ENCODE results near the gene PLD6. TPM values are rescaled to one million over a fixed set of nuclear protein-coding genes. Genes with fewer than 3 reads are reported as not detected.

PLD6 gene
- total and polyA plus RNA-seq, 2 experiments from 2014 or later = 0.63 to 0.97 TPM

- Histone ChIP-seq H3K9me2 (replicated peaks; ENCODE audit: insufficient read depth) (no peaks in the 10 kb centered on the region), H3K4me3 (no peak overlapping the region), H3K79me2 (no peaks in the 10 kb centered on the region), H3K9me3 (ENCODE audit: low read depth) (no peaks in the 10 kb centered on the region), H3K27me3 (no peaks in the 10 kb centered on the region), H3K4me2 (no peak overlapping the region), H2AFZ (no peak overlapping the region), H3K27ac (no peak overlapping the region), H3K36me3 (replicated peaks; ENCODE audit: insufficient read depth, low read depth) (no peaks in the 10 kb centered on the region), H4K20me1 (ENCODE audit: insufficient read depth, poor library complexity, severe bottlenecking) (no peaks in the 10 kb centered on the region), H3K4me1 (ENCODE audit: insufficient read depth) (no peaks in the 10 kb centered on the region)
- 87% methylated on average over 26 of the region's 26 CpGs for WGBS (ENCODE audit: low lambda C conversion rate, missing lambda C conversion rate)
- DNase-seq (ENCODE audit: low spot score) = no peak
- TF ChIP-seq CTCF (IDR thresholded peaks at IDR 0.05; ENCODE audit: poor library complexity) (no peak), EZH2phosphoT487 (IDR thresholded peaks at IDR 0.05; ENCODE audit: low read depth, severe bottlenecking, unreplicated experiment) (no peak), EZH2 (IDR thresholded peaks at IDR 0.05; ENCODE audit: borderline replicate concordance) (no peak)
These were observed 33.9 kb downstream of the PLD6 start for GRCh38 chr17:17172001-17172939.

GRCh38 chr17:17171186-17171585, 34.9 kb downstream of the PLD6 start:
- no peak for DNase-seq (ENCODE audit: low spot score)
- H3K36me3 ChIP-seq (replicated peaks; ENCODE audit: insufficient read depth, low read depth) = no peaks in the 10 kb centered on the region

DNA sequence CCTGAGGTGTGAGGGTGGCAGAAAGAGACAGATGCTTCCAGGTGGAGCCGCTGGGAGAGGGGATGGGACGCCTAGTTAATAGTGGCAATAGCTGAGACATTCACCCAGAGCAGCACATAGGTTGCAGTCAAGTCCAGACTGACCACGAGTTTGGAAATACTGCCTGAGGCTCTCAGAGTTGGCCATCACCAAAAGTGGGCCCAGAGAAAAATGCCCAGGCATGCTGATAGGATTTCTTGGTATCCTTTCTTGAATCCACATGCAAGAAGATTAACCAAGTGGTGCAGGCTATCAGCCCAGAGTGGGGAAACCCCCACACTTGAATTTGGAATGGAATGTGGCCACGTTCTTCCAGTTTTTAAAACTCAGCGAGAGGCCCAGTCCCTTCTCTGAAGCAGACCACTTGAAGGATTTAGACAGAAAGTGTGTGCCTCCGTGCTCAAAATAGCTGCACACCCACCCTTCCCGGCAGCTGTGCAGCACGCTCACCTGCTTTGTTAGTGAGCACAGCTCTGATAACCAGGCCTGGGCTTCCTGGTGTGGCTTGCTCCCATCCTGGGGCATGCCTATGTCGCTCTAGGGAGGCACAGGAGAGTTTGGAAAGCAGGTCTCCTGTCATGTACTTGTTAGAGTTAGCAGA, 35.7 kb downstream of the PLD6 start:
- 85% methylated on average over 9 of the region's 9 CpGs for WGBS (ENCODE audit: low lambda C conversion rate, missing lambda C conversion rate)
- Histone ChIP-seq H3K4me2 (no peak overlapping the region), H3K79me2 (no peaks in the 10 kb centered on the region), H3K4me1 (ENCODE audit: insufficient read depth) (no peaks in the 10 kb centered on the region), H3K27me3 (no peaks in the 10 kb centered on the region), H3K4me3 (no peak overlapping the region), H3K36me3 (replicated peaks; ENCODE audit: insufficient read depth, low read depth) (no peaks in the 10 kb centered on the region), H3K9me3 (ENCODE audit: low read depth) (no peaks in the 10 kb centered on the region), H3K27ac (no peak overlapping the region), H3K9me2 (replicated peaks; ENCODE audit: insufficient read depth) (no peaks in the 10 kb centered on the region), H4K20me1 (ENCODE audit: insufficient read depth, poor library complexity, severe bottlenecking) (no peaks in the 10 kb centered on the region), H2AFZ (no peak overlapping the region)
- no peak for TF ChIP-seq EZH2phosphoT487 (IDR thresholded peaks at IDR 0.05; ENCODE audit: low read depth, severe bottlenecking, unreplicated experiment)
- no peak for DNase-seq (ENCODE audit: low spot score)

More at GRCh38 chr17:17171186-17171585, 34.9 kb downstream of the PLD6 start:
- no peaks in the 10 kb centered on the region for H4K20me1 ChIP-seq (ENCODE audit: insufficient read depth, poor library complexity, severe bottlenecking)
- WGBS (ENCODE audit: low lambda C conversion rate, missing lambda C conversion rate) = 97% methylated on average over 7 of the region's 7 CpGs
- TF ChIP-seq EZH2phosphoT487 (IDR thresholded peaks at IDR 0.05; ENCODE audit: low read depth, severe bottlenecking, unreplicated experiment) (no peak), EZH2 (IDR thresholded peaks at IDR 0.05; ENCODE audit: borderline replicate concordance) (no peak), CTCF (IDR thresholded peaks at IDR 0.05; ENCODE audit: poor library complexity) (no peak)
- no peak overlapping the region for H3K27ac ChIP-seq
- H3K9me2 ChIP-seq (replicated peaks; ENCODE audit: insufficient read depth) = no peaks in the 10 kb centered on the region
- no peaks in the 10 kb centered on the region for H3K27me3 ChIP-seq
- H3K4me1 ChIP-seq (ENCODE audit: insufficient read depth) = no peaks in the 10 kb centered on the region
- no peak overlapping the region for H2AFZ ChIP-seq
- no peak overlapping the region for H3K4me3 ChIP-seq
- no peak overlapping the region for H3K4me2 ChIP-seq
- H3K79me2 ChIP-seq = no peaks in the 10 kb centered on the region
- no peaks in the 10 kb centered on the region for H3K9me3 ChIP-seq (ENCODE audit: low read depth)

- no peaks in the 10 kb centered on the region for H3K9me3 ChIP-seq (ENCODE audit: low read depth)
- H3K79me2 ChIP-seq = no peaks in the 10 kb centered on the region
- DNase-seq (ENCODE audit: low spot score) = no peak
- no peaks in the 10 kb centered on the region for H4K20me1 ChIP-seq (ENCODE audit: insufficient read depth, poor library complexity, severe bottlenecking)
- H3K9me2 ChIP-seq (replicated peaks; ENCODE audit: insufficient read depth) = no peaks in the 10 kb centered on the region
- TF ChIP-seq CTCF (IDR thresholded peaks at IDR 0.05; ENCODE audit: poor library complexity) (no peak), EZH2phosphoT487 (IDR thresholded peaks at IDR 0.05; ENCODE audit: low read depth, severe bottlenecking, unreplicated experiment) (no peak), EZH2 (IDR thresholded peaks at IDR 0.05; ENCODE audit: borderline replicate concordance) (no peak)
- no peaks in the 10 kb centered on the region for H3K36me3 ChIP-seq (replicated peaks; ENCODE audit: insufficient read depth, low read depth)
- no peak overlapping the region for H3K27ac ChIP-seq
- no peaks in the 10 kb centered on the region for H3K27me3 ChIP-seq
- H3K4me2 ChIP-seq = no peak overlapping the region
- H3K4me3 ChIP-seq = no peak overlapping the region
- H2AFZ ChIP-seq = no peak overlapping the region
- WGBS (ENCODE audit: low lambda C conversion rate, missing lambda C conversion rate) = 92% methylated on average over 4 of the region's 4 CpGs
- no peaks in the 10 kb centered on the region for H3K4me1 ChIP-seq (ENCODE audit: insufficient read depth)
These were observed 36.7 kb downstream of the PLD6 start for GRCh38 chr17:17169396-17169795.
